ENCODE results near the gene MS4A8.

Gene MS4A8

DNA sequence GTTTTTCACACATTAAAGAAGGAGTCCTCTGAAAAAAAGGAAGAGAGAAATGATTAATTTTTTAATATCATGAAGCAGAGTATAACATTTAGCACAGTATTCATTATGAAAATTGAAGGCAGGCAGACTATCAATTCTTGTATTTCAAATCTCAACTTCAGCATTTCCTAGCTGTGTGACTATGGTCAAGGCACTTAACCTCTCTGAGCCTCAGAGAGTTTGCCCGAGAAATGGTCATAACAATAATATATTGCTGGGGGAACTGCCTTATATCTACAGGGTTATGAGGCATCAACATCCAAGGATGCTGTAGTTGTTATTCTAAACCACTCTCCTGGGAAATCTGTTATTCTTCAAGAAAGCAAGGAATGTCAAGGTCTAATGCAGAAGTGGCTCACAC lies 26.2 kb downstream of the MS4A8 start:
- TF ChIP-seq, protein P1, sequence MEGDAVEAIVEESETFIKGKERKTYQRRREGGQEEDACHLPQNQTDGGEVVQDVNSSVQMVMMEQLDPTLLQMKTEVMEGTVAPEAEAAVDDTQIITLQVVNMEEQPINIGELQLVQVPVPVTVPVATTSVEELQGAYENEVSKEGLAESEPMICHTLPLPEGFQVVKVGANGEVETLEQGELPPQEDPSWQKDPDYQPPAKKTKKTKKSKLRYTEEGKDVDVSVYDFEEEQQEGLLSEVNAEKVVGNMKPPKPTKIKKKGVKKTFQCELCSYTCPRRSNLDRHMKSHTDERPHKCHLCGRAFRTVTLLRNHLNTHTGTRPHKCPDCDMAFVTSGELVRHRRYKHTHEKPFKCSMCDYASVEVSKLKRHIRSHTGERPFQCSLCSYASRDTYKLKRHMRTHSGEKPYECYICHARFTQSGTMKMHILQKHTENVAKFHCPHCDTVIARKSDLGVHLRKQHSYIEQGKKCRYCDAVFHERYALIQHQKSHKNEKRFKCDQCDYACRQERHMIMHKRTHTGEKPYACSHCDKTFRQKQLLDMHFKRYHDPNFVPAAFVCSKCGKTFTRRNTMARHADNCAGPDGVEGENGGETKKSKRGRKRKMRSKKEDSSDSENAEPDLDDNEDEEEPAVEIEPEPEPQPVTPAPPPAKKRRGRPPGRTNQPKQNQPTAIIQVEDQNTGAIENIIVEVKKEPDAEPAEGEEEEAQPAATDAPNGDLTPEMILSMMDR (IDR thresholded peaks at IDR 0.05; ENCODE audit: low read depth, low read length) = no peak
- DNase-seq (ENCODE audit: extremely low read depth, low read depth) = no peak

DNA sequence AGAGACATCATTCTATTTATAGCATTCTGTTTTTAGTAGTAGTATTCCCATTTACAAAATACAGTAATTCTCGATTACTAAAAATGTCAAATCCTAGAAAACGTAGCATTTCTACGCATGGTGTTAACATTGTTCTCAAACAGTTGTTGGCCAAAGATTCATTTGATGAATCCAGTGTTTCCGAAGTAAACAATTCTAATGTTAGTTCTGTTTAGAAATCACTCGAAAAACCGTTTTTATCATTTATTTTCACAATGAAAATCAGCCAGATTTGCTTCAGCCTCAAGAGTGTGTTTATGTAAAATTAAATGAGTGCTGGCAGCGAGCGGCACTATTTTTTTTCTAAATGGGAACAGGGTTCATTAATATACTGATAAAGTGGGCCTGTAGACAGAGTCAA lies 32.2 kb downstream of the MS4A8 start:
- TF ChIP-seq, protein P1 (IDR thresholded peaks at IDR 0.05; ENCODE audit: low read depth, low read length) = no peak
- DNase-seq (ENCODE audit: extremely low read depth, low read depth) = no peak

DNA sequence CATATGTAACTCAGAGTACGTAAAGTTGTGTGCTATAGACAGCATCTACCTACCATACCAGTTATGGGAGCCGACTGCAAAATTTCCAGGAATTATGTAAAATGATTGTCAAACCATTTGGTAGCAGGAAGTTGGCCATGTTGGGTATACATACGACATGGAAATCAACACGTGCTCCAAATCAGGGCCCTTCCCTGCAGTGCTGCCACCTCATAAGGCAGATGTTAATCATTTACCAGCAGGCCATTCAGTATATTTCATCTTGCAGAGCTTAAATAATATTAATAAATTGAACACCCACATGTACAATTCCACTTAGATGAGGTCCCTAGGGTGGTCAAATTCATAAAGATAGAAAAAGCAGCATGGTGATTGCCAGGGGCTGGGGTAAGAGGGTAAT lies 34.9 kb downstream of the MS4A8 start:
- TF ChIP-seq, protein P1 (IDR thresholded peaks at IDR 0.05; ENCODE audit: low read depth, low read length) = no peak
- DNase-seq (ENCODE audit: extremely low read depth, low read depth) = no peak

DNA sequence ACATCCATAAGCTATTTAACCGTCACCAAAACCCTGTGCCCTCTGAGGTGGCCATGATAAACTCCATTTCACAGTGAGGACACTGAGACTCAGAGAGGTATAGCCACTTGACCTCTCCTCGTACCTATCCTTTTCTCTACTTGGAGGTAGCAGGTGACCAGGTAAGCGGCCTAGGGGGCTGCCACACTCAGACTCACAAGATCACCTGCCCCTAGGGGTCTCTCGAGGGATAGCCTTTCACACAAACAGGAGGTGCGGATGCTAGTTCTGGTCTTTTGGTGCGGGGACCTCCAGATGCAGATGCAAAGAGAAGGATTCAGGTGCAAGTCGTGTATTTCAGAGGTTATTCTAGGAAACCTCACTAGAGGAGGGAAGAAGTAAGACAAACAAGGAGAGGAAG lies 39.7 kb downstream of the MS4A8 start:
- no peak for DNase-seq (ENCODE audit: extremely low read depth, low read depth)
- TF ChIP-seq, protein P1 (IDR thresholded peaks at IDR 0.05; ENCODE audit: low read depth, low read length) = no peak

DNA sequence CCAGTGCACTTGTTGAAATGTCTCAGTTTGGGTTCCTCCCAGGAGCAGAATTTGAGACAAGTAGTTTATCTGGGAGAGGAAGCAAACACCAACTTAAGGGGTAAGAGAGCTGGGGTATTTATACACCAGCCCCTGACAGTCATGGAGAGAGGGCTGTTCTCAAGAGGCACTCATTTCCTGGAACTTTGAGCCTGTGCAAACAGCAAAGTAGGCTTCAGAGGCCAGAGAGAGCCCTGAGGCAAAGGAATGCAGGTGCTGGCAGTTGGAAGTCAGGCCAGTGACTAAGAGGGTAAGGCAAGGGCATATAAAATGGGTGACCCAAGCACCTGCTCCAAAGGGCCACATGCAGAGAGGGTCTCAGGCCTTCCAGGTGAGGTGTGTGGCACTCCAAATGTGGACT lies 41.2 kb downstream of the MS4A8 start:
- TF ChIP-seq, protein P1 (IDR thresholded peaks at IDR 0.05; ENCODE audit: low read depth, low read length) = no peak
- DNase-seq (ENCODE audit: extremely low read depth, low read depth) = no peak

DNA sequence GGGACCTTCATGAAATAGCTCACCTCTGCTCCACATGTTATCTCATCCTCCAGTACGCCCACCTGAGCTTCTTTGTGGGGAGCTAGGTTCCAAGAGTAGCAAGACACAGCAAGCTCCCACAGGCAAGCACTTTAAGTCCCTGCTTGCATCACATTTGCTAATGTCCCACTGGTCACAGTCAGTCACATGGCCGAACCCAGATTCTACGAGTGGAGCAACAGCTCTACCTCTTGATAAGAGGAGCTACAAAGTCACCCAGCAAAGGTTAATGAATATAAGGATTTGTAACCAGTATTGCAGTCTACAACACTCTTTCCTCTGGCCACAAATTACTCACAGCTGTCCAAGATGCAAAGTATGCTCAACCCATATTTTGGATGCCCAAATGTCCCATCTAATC lies 42.0 kb downstream of the MS4A8 start:
- TF ChIP-seq, protein P1 (IDR thresholded peaks at IDR 0.05; ENCODE audit: low read depth, low read length) = no peak
- no peak for DNase-seq (ENCODE audit: extremely low read depth, low read depth)

DNA sequence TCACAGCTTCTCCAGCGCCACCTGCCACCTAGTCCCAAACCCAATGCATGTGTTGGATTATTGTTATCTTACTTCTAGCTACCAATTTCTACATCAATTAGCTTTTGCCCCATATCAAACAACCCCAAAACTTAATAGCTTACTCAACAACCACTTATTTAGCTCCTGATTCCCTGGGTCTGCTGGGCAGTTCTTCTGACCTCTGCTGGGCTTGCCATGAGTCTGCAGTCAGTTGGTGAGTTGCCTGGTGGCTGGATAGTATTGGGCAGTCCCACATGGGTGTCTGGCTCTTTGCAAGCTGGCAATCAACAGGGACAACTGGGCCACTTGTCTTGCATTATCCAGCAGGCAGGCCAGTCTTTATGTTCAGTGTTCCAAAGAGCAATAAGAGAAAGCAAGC lies 43.6 kb downstream of the MS4A8 start:
- no peak for DNase-seq (ENCODE audit: extremely low read depth, low read depth)
- TF ChIP-seq, protein P1 (IDR thresholded peaks at IDR 0.05; ENCODE audit: low read depth, low read length) = no peak
